ENCODE results near the gene TMEM37. TPM values are rescaled to one million over a fixed set of nuclear protein-coding genes. Genes with fewer than 3 reads are reported as not detected.

TMEM37 gene
- total and polyA plus RNA-seq, 2 of the 13 experiments (the other 11 are each of a cell fraction or from before 2014, with no cell fraction given) = 37.7 to 115 TPM

DNA sequence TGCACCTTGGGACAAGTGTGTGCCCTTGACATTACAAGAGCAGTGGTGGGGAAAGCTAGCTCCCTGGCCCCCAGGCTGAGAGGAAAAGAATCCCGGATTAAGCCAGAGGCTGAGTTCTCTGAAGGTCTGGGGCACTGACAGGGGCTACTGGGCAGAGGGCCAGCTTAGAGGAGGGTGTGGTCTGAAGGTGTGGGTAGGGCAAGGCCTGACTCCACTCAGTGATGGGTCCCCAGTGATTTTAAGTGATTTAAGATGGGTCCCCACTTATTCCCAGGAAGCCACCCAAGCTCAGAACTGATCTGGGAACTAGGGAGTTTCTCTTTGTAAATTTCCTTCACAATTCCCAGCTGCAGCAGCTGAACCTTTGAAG, 8.8 kb downstream of the TMEM37 start (continued):
- TF ChIP-seq ZNF318 (CRISPR knock-in tag; IDR thresholded peaks at IDR 0.05) (0 out of 2 replicates have a peak, but pooled peaks have one; percentile 44), ZNF761 (CRISPR knock-in tag; conservative IDR thresholded peaks at IDR 0.05) (0 out of 2 replicates have a peak, but pooled peaks have one; percentile 22), ZFP36L1 (CRISPR knock-in tag; IDR thresholded peaks at IDR 0.05) (peak; percentile 80), ZSCAN5A (CRISPR knock-in tag; IDR thresholded peaks at IDR 0.05; ENCODE audit: borderline replicate concordance) (no peak), IRF9 (CRISPR knock-in tag; IDR thresholded peaks at IDR 0.05; ENCODE audit: borderline replicate concordance) (no peak), ZNF598 (CRISPR knock-in tag; IDR thresholded peaks at IDR 0.05; ENCODE audit: borderline replicate concordance) (no peak), JARID2 (CRISPR knock-in tag; IDR thresholded peaks at IDR 0.05; ENCODE audit: insufficient replicate concordance) (no peak), ZNF619 (CRISPR knock-in tag; IDR thresholded peaks at IDR 0.05) (0 out of 2 replicates have a peak, but pooled peaks have one; percentile 1), ZNF782 (CRISPR knock-in tag; IDR thresholded peaks at IDR 0.05; ENCODE audit: borderline replicate concordance) (0 out of 2 replicates have a peak, but pooled peaks have one; percentile 37), TCF7L2 (IDR thresholded peaks at IDR 0.05; ENCODE audit: low read depth, low read length) (no peak), PAXIP1 (CRISPR knock-in tag; conservative IDR thresholded peaks at IDR 0.05) (0 out of 2 replicates have a peak, but pooled peaks have one; percentile 16), SOX6 (IDR thresholded peaks at IDR 0.05) (no peak), SOX6 (CRISPR knock-in tag; IDR thresholded peaks at IDR 0.05) (no peak)
- TF ChIP-seq, protein P1, sequence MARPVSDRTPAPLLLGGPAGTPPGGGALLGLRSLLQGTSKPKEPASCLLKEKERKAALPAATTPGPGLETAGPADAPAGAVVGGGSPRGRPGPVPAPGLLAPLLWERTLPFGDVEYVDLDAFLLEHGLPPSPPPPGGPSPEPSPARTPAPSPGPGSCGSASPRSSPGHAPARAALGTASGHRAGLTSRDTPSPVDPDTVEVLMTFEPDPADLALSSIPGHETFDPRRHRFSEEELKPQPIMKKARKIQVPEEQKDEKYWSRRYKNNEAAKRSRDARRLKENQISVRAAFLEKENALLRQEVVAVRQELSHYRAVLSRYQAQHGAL (CRISPR knock-in tag; IDR thresholded peaks at IDR 0.05; ENCODE audit: not compliant biosample characterization) = no peak

Measured in HepG2 (cell line).